Nephron progenitor cell (in vitro differentiated cells): ENCODE results near the gene GPD1.
A peak's percentile ranks its signal among the peaks of the same experiment; 100 is the strongest.

ENCODE experiments used
- DNase-seq: peaks from one replicate; pipeline ENCODE4 v3.0.0; 2021
- H3K27ac Mint-ChIP-seq: 2 replicates; pipeline ENCODE4 v1.8.0; 2021; ENCODE audit warnings: mild to moderate bottlenecking, moderate library complexity, mixed read lengths
- H3K27me3 Mint-ChIP-seq: 2 replicates; pipeline ENCODE4 v1.8.0; 2021; ENCODE audit warnings: mild to moderate bottlenecking, low read depth, mixed read lengths; ENCODE audit not compliant: poor library complexity
- H3K36me3 Mint-ChIP-seq: 2 replicates; pipeline ENCODE4 v1.8.0; 2021; ENCODE audit warnings: low read depth, mixed read lengths
- H3K4me1 Mint-ChIP-seq: 2 replicates; pipeline ENCODE4 v1.8.0; 2021; ENCODE audit warnings: mixed read lengths
- H3K4me3 Mint-ChIP-seq: 2 replicates; pipeline ENCODE4 v1.8.0; 2021; ENCODE audit warnings: mild to moderate bottlenecking, moderate library complexity, mixed read lengths
- H3K9me3 Mint-ChIP-seq: 2 replicates; pipeline ENCODE4 v1.8.0; 2021; ENCODE audit warnings: mild to moderate bottlenecking, moderate library complexity, mixed read lengths
- TF ChIP-seq, protein P1 (sequence below): fragments of 200-600 bp; sonication (generic); IDR thresholded peaks from 2 replicates; pipeline ENCODE4 v1.5.0; 2021; ENCODE audit warnings: antibody characterized with exemption

The GPD1 gene

DNA sequence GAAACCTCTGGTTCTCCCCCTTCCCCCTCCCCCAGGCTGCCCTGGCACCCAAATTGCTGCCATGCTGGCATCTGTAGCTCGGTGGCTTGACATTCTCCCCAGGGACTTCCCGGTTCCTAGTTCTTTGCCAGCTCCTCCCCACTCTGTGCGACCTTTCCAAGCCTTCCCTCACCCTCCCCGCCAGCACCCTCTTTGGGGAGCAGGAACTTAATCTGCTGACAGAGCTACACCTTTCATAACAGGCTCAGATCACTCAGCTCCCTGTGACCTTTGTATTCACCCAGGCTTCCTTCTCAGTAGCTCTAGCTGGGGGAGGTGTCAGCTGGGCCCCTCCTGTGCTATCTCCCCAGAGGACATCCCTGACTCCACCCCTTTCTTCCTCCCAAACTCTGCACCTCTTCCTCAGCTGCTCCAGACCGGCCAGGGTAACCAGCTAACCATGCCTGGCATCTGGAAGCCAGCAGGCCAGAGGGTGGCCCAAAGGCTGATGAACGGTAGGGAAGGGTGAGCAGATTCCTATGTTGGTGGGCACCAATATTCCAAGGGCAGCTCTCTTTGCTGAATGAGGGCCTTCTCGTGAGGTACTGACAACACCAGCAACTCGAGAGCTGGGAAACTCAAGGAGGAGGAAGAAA, 6.4 kb downstream of the GPD1 start:
- DNase-seq = peak; percentile 28
- Mint-ChIP-seq H3K4me1 (peaks cover 71% of the 10 kb centered on the region), H3K9me3 (no peaks in the 10 kb centered on the region), H3K4me3 (peak overlapping the region; percentile 73), H3K27ac (peak overlapping the region; percentile 95), H3K36me3 (peaks cover 4% of the 10 kb centered on the region), H3K27me3 (peaks cover 5% of the 10 kb centered on the region)
- TF ChIP-seq, protein P1, sequence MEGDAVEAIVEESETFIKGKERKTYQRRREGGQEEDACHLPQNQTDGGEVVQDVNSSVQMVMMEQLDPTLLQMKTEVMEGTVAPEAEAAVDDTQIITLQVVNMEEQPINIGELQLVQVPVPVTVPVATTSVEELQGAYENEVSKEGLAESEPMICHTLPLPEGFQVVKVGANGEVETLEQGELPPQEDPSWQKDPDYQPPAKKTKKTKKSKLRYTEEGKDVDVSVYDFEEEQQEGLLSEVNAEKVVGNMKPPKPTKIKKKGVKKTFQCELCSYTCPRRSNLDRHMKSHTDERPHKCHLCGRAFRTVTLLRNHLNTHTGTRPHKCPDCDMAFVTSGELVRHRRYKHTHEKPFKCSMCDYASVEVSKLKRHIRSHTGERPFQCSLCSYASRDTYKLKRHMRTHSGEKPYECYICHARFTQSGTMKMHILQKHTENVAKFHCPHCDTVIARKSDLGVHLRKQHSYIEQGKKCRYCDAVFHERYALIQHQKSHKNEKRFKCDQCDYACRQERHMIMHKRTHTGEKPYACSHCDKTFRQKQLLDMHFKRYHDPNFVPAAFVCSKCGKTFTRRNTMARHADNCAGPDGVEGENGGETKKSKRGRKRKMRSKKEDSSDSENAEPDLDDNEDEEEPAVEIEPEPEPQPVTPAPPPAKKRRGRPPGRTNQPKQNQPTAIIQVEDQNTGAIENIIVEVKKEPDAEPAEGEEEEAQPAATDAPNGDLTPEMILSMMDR = no peak

DNA sequence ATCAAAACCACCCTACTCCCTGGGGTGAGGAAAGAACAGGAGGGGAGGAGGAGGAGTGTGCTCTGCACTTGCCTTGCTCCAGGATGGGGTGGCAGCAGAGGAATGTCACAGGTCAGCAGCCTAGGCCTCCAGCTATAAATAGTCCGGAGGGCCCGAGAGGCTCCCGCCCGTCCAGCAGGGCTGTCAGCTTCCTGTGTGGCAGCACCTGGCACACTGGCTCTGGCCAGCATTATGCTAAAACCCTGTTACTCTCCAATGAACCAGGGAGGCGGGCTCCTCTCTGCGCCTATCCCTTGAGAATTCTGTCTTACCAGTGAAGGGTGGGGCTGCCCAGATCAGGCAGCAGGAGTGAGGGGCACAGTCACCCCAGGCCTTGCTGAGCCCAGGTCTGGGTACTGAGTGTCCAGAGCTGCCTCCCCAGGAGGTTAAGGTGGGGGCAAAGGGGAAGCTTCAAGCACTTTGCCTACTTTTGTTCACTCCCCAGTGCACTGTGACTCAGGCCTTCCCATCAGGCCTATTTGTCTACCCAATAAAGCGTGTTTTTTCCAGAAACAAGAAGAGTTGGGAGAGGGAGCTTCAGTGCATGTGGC, 7.0 kb downstream of the GPD1 start:
- DNase-seq = peak; percentile 68
- Mint-ChIP-seq H3K9me3 (no peaks in the 10 kb centered on the region), H3K27me3 (peaks cover 3% of the 10 kb centered on the region), H3K27ac (peak overlapping the region; percentile 95), H3K4me1 (peaks cover 66% of the 10 kb centered on the region), H3K4me3 (peak overlapping the region; percentile 97), H3K36me3 (peaks cover 9% of the 10 kb centered on the region)
- TF ChIP-seq, protein P1 = no peak

GRCh38 chr12:50111395-50111692, 7.5 kb downstream of the GPD1 start:
- peaks cover 64% of the 10 kb centered on the region for H3K4me1 Mint-ChIP-seq
- H3K9me3 Mint-ChIP-seq = no peaks in the 10 kb centered on the region
- H3K27ac Mint-ChIP-seq = peak overlapping the region; percentile 93
- TF ChIP-seq, protein P1 = no peak
- H3K4me3 Mint-ChIP-seq = peak overlapping the region; percentile 97
- no peaks in the 10 kb centered on the region for H3K27me3 Mint-ChIP-seq
- no peak for DNase-seq
- peaks cover 11% of the 10 kb centered on the region for H3K36me3 Mint-ChIP-seq

DNA sequence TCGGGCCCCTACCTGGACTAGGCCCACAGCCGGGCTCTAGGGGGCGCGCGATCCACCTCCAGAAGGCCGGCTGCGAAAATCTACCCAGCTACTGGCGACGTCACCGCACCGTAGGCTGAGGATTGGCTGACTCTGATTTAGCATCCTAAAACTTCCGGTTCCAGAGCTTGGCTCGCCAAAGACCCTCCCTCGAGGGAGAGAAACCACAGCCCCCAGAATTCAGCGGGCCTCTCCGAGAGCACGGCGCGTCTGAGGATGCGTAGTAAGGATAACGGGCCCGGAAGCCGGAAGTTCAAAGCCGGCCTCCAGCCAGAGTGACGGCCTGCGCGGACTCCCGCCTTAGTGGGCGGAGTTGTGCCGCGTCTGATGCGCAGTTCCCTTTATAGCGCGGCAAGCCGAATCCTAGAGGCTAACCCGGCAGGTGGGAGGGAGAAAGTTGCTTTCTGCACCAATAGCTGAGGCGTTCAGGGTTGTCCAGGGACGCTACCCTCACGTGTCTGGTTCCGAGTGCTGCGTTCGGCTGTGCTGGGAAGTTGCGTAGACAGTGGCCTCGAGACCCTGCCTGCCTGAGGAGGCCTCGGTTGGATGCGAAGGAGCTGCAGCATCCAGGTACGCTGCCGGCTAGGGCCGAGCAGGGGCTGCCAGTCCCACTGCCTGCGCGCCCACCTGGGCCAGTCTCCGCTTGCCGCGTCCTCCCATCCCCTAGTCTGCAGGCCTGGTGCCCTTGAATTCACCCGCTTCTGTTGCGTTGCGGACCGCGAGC, 8.1 kb downstream of the GPD1 start, which contains the start of gene COX14:
Gene COX14, plus strand, starts transcription at position 544 of the 763 bp plus-strand sequence. CDS start 7,808 bp downstream, outside the sequence.
- DNase-seq = peak; percentile 99
- TF ChIP-seq, protein P1 = peak; percentile 92
- H3K36me3 Mint-ChIP-seq = peaks cover 11% of the 10 kb centered on the region
- H3K4me1 Mint-ChIP-seq = peaks cover 63% of the 10 kb centered on the region
- no peaks in the 10 kb centered on the region for H3K9me3 Mint-ChIP-seq
- peak within 1 kb of the TSS; percentile 97 for H3K4me3 Mint-ChIP-seq
- H3K27ac Mint-ChIP-seq = peak within 1 kb of the TSS; percentile 99
- no peaks in the 10 kb centered on the region for H3K27me3 Mint-ChIP-seq

- TF ChIP-seq, protein P1 = no peak
- Mint-ChIP-seq H3K4me1 (peaks cover 56% of the 10 kb centered on the region), H3K27ac (peak overlapping the region; percentile 99), H3K27me3 (no peaks in the 10 kb centered on the region), H3K9me3 (no peaks in the 10 kb centered on the region), H3K4me3 (peak overlapping the region; percentile 97), H3K36me3 (peaks cover 15% of the 10 kb centered on the region)
- DNase-seq = no peak
These were observed 8.8 kb downstream of the GPD1 start for GRCh38 chr12:50112456-50113218.
